Type B pancreatic cell (in vitro differentiated cells): ENCODE results near the gene ZNF256. TPM values are rescaled to one million over a fixed set of nuclear protein-coding genes. Genes with fewer than 3 reads are reported as not detected.
"Not testable (repeated sequence)": the region's sequence is repeated elsewhere in the genome, so short reads cannot be mapped to it uniquely, and the experiment has no call there.

Experiments
- DNase-seq: peaks from one replicate; pipeline ENCODE4 v3.0.0; 2021; ENCODE audit warnings: mixed read lengths; ENCODE audit not compliant: unreplicated experiment; ENCODE audit errors: extremely low spot score
- H3K27ac Mint-ChIP-seq: 2 replicates; pipeline ENCODE4 v1.8.0; 2021; ENCODE audit warnings: mild to moderate bottlenecking, mixed read lengths
- H3K27me3 Mint-ChIP-seq: 2 replicates; pipeline ENCODE4 v1.8.0; 2021; ENCODE audit warnings: mixed read lengths
- H3K36me3 Mint-ChIP-seq: 2 replicates; pipeline ENCODE4 v1.8.0; 2021; ENCODE audit warnings: mixed read lengths
- H3K4me1 Mint-ChIP-seq: one replicate; pipeline ENCODE4 v1.8.0; 2021; ENCODE audit warnings: mixed read lengths; ENCODE audit not compliant: unreplicated experiment
- H3K4me3 Mint-ChIP-seq: 2 replicates; pipeline ENCODE4 v1.8.0; 2021; ENCODE audit warnings: mild to moderate bottlenecking, mixed read lengths
- H3K9me3 Mint-ChIP-seq: 2 replicates; pipeline ENCODE4 v1.8.0; 2021; ENCODE audit warnings: mixed read lengths
- total RNA-seq: library from RNA; stranded (reverse); gene quantifications from 2 replicates; pipeline ENCODE4 v1.2.1, GENCODE V29; 2021; ENCODE audit warnings: low replicate concordance
- TF ChIP-seq, protein P1 (sequence below): fragments of 200-600 bp; sonication (generic); conservative IDR thresholded peaks from 2 replicates; pipeline ENCODE4 v1.5.0; 2021; ENCODE audit warnings: antibody characterized with exemption, mild to moderate bottlenecking

The ZNF256 gene
- total RNA-seq, 1 donor from 2014 or later: 10.4 TPM

GRCh38 chr19:57941593-57941992 lies 5.9 kb downstream of the ZNF256 start:
- H3K4me3 Mint-ChIP-seq: no peak overlapping the region
- DNase-seq: no peak
- peaks cover 76% of the 10 kb centered on the region for H3K36me3 Mint-ChIP-seq
- H3K4me1 Mint-ChIP-seq: peaks cover 10% of the 10 kb centered on the region
- no peak overlapping the region for H3K27ac Mint-ChIP-seq
- TF ChIP-seq, protein P1, sequence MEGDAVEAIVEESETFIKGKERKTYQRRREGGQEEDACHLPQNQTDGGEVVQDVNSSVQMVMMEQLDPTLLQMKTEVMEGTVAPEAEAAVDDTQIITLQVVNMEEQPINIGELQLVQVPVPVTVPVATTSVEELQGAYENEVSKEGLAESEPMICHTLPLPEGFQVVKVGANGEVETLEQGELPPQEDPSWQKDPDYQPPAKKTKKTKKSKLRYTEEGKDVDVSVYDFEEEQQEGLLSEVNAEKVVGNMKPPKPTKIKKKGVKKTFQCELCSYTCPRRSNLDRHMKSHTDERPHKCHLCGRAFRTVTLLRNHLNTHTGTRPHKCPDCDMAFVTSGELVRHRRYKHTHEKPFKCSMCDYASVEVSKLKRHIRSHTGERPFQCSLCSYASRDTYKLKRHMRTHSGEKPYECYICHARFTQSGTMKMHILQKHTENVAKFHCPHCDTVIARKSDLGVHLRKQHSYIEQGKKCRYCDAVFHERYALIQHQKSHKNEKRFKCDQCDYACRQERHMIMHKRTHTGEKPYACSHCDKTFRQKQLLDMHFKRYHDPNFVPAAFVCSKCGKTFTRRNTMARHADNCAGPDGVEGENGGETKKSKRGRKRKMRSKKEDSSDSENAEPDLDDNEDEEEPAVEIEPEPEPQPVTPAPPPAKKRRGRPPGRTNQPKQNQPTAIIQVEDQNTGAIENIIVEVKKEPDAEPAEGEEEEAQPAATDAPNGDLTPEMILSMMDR: no peak
- peaks cover 34% of the 10 kb centered on the region for H3K9me3 Mint-ChIP-seq
- H3K27me3 Mint-ChIP-seq: no peaks in the 10 kb centered on the region

DNA sequence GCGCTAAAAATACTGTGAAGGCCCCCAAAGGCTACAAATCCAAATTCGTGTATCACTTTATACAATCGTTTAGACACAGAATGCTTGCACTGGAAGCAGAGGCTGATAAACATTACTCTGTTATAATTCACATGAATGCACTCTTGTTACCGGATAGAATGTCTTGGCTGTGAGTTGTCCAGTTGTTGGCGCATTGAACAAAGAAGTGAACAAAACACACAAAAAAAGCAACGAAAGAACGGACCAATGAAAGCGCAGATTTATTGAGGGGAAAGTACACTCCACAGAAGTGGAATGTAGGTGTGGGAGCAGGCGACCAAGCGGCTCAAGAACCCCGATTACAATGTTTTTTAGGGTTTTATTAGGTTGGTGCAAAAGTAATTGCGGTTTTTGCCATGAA lies 11.8 kb downstream of the ZNF256 start:
- Mint-ChIP-seq H3K4me3 (peak overlapping the region; percentile 97), H3K36me3 (peaks cover 69% of the 10 kb centered on the region), H3K4me1 (peaks cover 11% of the 10 kb centered on the region), H3K27ac (no peak overlapping the region), H3K9me3 (peaks cover 31% of the 10 kb centered on the region), H3K27me3 (no peaks in the 10 kb centered on the region)
- DNase-seq: no peak
- TF ChIP-seq, protein P1: no peak

DNA sequence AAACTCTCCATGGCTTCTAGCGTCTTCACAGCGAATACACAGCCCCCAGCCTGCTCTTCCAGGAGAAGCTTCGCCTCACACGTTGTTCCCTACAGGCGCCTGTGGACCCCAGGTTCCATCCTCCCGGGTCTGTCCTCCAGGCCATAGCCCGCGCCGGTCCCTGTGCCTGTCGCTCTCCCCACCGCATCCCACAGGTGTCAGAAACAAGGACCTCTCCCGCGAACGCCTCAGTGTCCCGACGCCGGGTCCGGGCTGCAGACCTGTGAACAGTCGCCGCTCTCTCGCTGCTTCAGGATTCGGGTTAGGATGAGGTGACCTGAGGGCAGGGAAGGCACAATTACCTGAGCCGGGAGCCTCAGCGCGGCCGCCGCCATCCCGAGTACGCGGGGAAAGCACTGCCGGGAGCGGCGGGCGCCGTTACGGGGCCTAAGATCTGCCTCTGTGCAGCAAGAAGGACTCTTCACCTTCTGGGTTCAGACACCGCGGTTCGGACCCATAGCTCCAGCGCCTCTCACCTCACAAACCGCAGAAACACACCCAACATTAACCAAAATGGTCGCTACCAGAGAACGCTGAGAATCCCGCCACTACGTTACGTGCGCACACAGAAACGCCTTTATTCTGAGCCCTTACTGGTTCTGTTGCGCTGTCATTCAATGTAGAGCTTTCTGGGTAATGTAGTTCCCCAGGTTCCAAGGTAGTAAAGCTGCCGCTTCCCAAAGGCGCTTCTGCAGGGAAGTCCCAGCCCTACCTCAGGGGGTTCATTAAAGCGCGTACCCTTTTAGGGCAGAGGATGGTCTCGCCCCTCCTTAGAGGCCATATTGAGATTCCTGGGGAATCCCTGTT lies 12.5 kb downstream of the ZNF256 start, which contains the start of gene ZNF418:
TSS of gene ZNF418 (minus strand) at position 583 of the 846 bp plus-strand sequence. CDS start 1,580 bp downstream, outside the sequence.
- H3K9me3 Mint-ChIP-seq: peaks cover 31% of the 10 kb centered on the region
- H3K4me1 Mint-ChIP-seq: peaks cover 11% of the 10 kb centered on the region
- H3K4me3 Mint-ChIP-seq: peak within 1 kb of the TSS; percentile 97
- peaks cover 71% of the 10 kb centered on the region for H3K36me3 Mint-ChIP-seq
- peak within 1 kb of the TSS; percentile 89 for H3K27ac Mint-ChIP-seq
- TF ChIP-seq, protein P1: no peak
- no peak for DNase-seq
- no peaks in the 10 kb centered on the region for H3K27me3 Mint-ChIP-seq

GRCh38 chr19:57927587-57927986 lies 19.9 kb downstream of the ZNF256 start:
- Mint-ChIP-seq H3K36me3 (peaks cover 71% of the 10 kb centered on the region), H3K27ac (no peak overlapping the region), H3K4me1 (no peaks in the 10 kb centered on the region), H3K9me3 (peaks cover 17% of the 10 kb centered on the region), H3K4me3 (no peak overlapping the region), H3K27me3 (no peaks in the 10 kb centered on the region)
- no peak for DNase-seq
- TF ChIP-seq, protein P1: no peak

GRCh38 chr19:57916168-57916995 lies 31.1 kb downstream of the ZNF256 start, which contains the start of gene ZNF417:
TSS of gene ZNF417 (minus strand) at chr19:57916592. CDS start at chr19:57916411, 181 bp downstream.
- peak; percentile 82 for DNase-seq
- TF ChIP-seq, protein P1: peak; percentile 57
- Mint-ChIP-seq H3K9me3 (peaks cover 12% of the 10 kb centered on the region), H3K27ac (peak within 1 kb of the TSS; percentile 96), H3K4me1 (peaks cover 17% of the 10 kb centered on the region), H3K36me3 (peaks cover 56% of the 10 kb centered on the region), H3K4me3 (peak within 1 kb of the TSS; percentile 97)
- H3K27me3 Mint-ChIP-seq: not testable (repeated sequence)
